Astrocyte of the cerebellum (primary cell): Measurements from ENCODE around the gene PIGN.

Experiments used
- DNase-seq: peaks from one replicate; pipeline ENCODE4 v3.0.0-alpha.2; 2011; ENCODE audit warnings: low read depth
- H3K4me3 ChIP-seq: 2 replicates; pipeline ENCODE4 v1.5.1; 2011; ENCODE audit warnings: mild to moderate bottlenecking, low read depth, low read length, moderate library complexity
- in situ Hi-C: cut with HindIII; loops from 2 replicates; pipeline ENCODE4 v1.10.0; 2017; ENCODE audit warnings: low sequenced_read_pairs
- TF ChIP-seq, protein P1 (sequence below): IDR thresholded peaks from 2 replicates; pipeline ENCODE4 v1.5.1; 2012; ENCODE audit warnings: low read length, low read depth, moderate library complexity, mild to moderate bottlenecking; ENCODE audit errors: missing control alignments

PIGN gene, protein sequence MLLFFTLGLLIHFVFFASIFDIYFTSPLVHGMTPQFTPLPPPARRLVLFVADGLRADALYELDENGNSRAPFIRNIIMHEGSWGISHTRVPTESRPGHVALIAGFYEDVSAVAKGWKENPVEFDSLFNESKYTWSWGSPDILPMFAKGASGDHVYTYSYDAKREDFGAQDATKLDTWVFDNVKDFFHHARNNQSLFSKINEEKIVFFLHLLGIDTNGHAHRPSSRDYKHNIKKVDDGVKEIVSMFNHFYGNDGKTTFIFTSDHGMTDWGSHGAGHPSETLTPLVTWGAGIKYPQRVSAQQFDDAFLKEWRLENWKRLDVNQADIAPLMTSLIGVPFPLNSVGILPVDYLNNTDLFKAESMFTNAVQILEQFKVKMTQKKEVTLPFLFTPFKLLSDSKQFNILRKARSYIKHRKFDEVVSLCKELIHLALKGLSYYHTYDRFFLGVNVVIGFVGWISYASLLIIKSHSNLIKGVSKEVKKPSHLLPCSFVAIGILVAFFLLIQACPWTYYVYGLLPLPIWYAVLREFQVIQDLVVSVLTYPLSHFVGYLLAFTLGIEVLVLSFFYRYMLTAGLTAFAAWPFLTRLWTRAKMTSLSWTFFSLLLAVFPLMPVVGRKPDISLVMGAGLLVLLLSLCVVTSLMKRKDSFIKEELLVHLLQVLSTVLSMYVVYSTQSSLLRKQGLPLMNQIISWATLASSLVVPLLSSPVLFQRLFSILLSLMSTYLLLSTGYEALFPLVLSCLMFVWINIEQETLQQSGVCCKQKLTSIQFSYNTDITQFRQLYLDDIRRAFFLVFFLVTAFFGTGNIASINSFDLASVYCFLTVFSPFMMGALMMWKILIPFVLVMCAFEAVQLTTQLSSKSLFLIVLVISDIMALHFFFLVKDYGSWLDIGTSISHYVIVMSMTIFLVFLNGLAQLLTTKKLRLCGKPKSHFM

GRCh38 chr18:62186774-62187542 lies at the start of gene PIGN, which contains the start of gene RELCH:
PIGN (minus strand) TSS chr18:62187056; CDS start chr18:62161353, 25,703 bp downstream.
RELCH (plus strand) TSS chr18:62187255; CDS start chr18:62187506, 251 bp downstream.
- in situ Hi-C loops, result loop anchor here (25.0 kb wide), 2 partner anchors 400 to 800 kb away; no protein-coding TSS in a partner anchor
- DNase-seq, result peak; percentile 98
- TF ChIP-seq, protein P1, sequence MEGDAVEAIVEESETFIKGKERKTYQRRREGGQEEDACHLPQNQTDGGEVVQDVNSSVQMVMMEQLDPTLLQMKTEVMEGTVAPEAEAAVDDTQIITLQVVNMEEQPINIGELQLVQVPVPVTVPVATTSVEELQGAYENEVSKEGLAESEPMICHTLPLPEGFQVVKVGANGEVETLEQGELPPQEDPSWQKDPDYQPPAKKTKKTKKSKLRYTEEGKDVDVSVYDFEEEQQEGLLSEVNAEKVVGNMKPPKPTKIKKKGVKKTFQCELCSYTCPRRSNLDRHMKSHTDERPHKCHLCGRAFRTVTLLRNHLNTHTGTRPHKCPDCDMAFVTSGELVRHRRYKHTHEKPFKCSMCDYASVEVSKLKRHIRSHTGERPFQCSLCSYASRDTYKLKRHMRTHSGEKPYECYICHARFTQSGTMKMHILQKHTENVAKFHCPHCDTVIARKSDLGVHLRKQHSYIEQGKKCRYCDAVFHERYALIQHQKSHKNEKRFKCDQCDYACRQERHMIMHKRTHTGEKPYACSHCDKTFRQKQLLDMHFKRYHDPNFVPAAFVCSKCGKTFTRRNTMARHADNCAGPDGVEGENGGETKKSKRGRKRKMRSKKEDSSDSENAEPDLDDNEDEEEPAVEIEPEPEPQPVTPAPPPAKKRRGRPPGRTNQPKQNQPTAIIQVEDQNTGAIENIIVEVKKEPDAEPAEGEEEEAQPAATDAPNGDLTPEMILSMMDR, result no peak
- H3K4me3 ChIP-seq, result peak within 1 kb of the TSS; percentile 99

GRCh38 chr18:62236252-62236651 lies 49.4 kb upstream of the PIGN start:
- in situ Hi-C loops, result no loop called here
- TF ChIP-seq, protein P1, result no peak
- DNase-seq, result no peak
- no peak overlapping the region for H3K4me3 ChIP-seq

- no peak for DNase-seq
- H3K4me3 ChIP-seq, result no peak overlapping the region
- in situ Hi-C loops, result no loop called here
- TF ChIP-seq, protein P1, result no peak
Measured at GRCh38 chr18:62226047-62226446, 39.2 kb upstream of the PIGN start.

DNA sequence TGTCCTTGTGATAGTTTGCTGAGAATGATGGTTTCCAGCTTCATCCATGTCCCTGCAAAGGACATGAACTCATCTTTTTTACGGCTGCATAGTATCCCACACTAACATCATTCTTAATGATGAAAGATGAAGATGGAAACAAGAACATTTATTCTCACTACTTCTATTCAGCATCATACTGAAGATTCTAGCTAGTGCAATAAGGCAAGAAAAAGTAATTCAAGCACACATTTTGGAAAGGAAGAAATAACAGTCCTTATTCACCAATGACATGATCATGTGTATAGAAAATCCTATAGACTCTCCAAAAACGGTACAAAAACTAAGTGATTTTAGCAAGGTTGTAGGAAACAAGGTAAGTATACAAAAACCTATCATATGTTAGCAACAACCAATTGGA lies 37.4 kb upstream of the PIGN start:
- in situ Hi-C loops, result no loop called here
- DNase-seq, result no peak
- TF ChIP-seq, protein P1, result no peak
- H3K4me3 ChIP-seq, result no peak overlapping the region

DNA sequence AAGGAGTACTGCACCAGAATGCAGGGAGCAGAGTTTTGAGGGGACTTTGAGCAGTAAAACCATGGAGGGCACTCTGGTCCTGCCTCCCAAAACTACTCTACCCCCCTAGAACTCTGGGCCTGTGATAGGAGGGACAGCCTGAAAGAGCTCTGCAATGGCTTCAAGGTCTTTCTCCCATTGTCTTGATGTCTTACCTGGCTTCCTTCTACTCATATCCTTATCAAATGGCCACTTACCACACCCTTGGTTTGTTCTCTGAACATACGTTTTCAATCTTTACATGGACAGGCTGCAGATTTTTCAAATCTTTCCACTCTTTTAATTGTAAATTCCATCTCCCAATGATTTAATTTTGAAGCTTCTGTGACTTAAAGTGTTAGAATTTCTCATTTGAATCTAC lies 27.9 kb upstream of the PIGN start:
- TF ChIP-seq, protein P1, result no peak
- in situ Hi-C loops, result no loop called here
- H3K4me3 ChIP-seq, result no peak overlapping the region
- no peak for DNase-seq
